Spinal cord (tissue), 10 donors: ENCODE results near the gene ZFYVE28. TPM values are rescaled to one million over a fixed set of nuclear protein-coding genes. Genes with fewer than 3 reads are reported as not detected.
"Not testable (repeated sequence)": the region's sequence is repeated elsewhere in the genome, so short reads cannot be mapped to it uniquely, and the experiment has no call there.

ENCODE experiments used
- DNase-seq, 6 donors: peaks; one replicate each; pipeline versions ENCODE4 v3.0.0 to v3.0.0-alpha.2; 2013 to 2015; ENCODE audit warnings: low spot score in 6 of 6, low read depth in 4 of 6
- H3K27ac ChIP-seq: one replicate; pipeline ENCODE4 v1.5.1; 2013; ENCODE audit warnings: low read depth, low read length, control low read depth
- H3K27me3 ChIP-seq: one replicate; pipeline ENCODE4 v1.6.1; 2013; ENCODE audit warnings: low read length; ENCODE audit not compliant: control insufficient read depth, insufficient read depth
- H3K36me3 ChIP-seq: one replicate; pipeline ENCODE4 v1.6.1; 2013; ENCODE audit warnings: low read length; ENCODE audit not compliant: control insufficient read depth, insufficient read depth
- H3K4me1 ChIP-seq: one replicate; pipeline ENCODE4 v1.6.1; 2013; ENCODE audit warnings: low read length; ENCODE audit not compliant: control insufficient read depth, insufficient read depth
- H3K4me3 ChIP-seq: one replicate; pipeline ENCODE4 v1.5.1; 2013; ENCODE audit warnings: low read depth, low read length, control low read depth
- H3K9me3 ChIP-seq: one replicate; pipeline ENCODE4 v1.6.1; 2013; ENCODE audit warnings: low read length; ENCODE audit not compliant: control insufficient read depth, insufficient read depth
- WGBS: methylation state at CpG from one replicate; pipeline ENCODE4 v1.1.5; 2013; ENCODE audit warnings: missing lambda C conversion rate; ENCODE audit not compliant: insufficient coverage; 5-methylcytosine and 5-hydroxymethylcytosine counted together
- polyA plus RNA-seq, 2 donors: library from polyadenylated mRNA; unstranded; fragments of 120-200 nt; gene quantifications; one replicate each; pipeline ENCODE4 v1.2.1, GENCODE V29; 2013; ENCODE audit not compliant: insufficient read length in 2 of 2
- small RNA-seq: library from RNA; depleted of rRNA; stranded (forward); fragments of <200 nt; gene quantifications from one replicate; pipeline ENCODE3, GENCODE V24; 2014; ENCODE audit warnings: low replicate concordance
- total RNA-seq, 2 donors: library from RNA; depleted of rRNA in 1 of 2; stranded (reverse); fragments of 120-200 nt in 1 of 2; fragments of >200 nt in 1 of 2; gene quantifications; one replicate each; pipeline versions ENCODE4 v1.2.3 to v1.2.4, GENCODE V29; 2013 to 2014
- donor health status: healthy.

The ZFYVE28 gene
- total and polyA plus RNA-seq, 4 donors, result 7.9 to 13.9 (median 9.8) TPM

DNA sequence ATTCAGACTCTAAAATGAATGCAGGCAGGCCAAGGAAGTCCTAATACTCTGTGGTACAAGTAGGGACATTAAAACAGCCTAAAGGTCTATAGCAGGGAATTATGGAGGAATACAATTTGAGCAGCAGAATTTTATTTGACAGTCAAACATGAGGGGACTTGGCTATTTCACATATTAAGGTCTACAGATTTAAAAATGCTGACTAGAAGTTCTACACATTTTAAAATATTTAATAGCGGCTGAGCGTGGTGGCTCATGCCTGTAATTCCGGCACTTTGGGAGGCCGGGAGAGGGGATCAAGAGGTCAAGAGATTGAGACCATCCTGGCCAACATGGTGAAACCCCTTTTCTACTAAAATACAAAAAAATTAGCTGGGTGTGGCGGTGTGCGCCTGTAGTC lies 187.4 kb downstream of the ZFYVE28 start:
- WGBS, result no CpG with 5 or more reads among the region's 6 CpGs
- DNase-seq, result no peak
- H3K9me3 ChIP-seq, result no peaks in the 10 kb centered on the region
- H3K4me3 ChIP-seq, result no peak overlapping the region
- H3K27ac ChIP-seq, result no peak overlapping the region
- no peaks in the 10 kb centered on the region for H3K4me1 ChIP-seq
- no peaks in the 10 kb centered on the region for H3K27me3 ChIP-seq
- peaks cover 10% of the 10 kb centered on the region for H3K36me3 ChIP-seq

DNA sequence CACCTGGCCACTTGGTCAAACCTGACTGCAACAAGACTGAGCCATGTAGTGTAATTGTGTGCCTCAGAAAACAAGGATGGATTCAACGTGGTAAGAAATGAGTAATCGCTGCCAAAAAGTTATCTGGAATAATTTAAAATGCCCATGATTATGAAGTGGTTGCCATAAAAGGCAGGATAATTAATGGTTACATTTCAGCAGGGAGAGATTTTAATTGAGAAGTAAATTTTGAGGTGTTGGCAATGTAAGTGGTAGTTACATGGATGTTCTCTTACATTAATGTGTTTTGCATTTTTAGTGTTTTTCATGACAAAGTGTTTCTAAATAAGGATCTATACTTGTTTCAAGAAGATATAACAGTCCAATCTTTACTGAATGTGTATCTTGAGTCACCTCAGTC lies 192.2 kb downstream of the ZFYVE28 start:
- WGBS, result 94% methylated on average over 2 of the region's 2 CpGs
- no peaks in the 10 kb centered on the region for H3K9me3 ChIP-seq

DNA sequence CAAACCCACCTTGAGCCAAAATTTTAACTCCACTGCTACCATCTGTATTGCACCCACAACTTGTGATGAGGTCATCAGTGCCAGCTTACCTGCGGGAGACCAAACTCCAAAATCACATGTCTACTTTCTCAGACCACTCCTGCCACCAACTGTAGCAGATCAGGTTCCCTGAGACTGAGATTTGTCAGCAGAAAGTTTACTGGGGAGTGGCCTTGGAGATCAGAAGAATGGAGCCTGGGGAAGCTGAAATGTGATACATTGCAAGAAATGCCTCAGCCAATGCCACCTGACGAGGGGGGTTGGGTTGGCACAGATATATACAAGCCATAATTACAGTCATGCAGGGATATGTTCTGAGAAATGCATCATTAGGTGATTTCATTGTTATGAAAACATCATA lies 195.6 kb downstream of the ZFYVE28 start:
- Histone ChIP-seq H3K4me1 (no peaks in the 10 kb centered on the region), H3K27ac (no peak overlapping the region), H3K9me3 (no peaks in the 10 kb centered on the region), H3K4me3 (no peak overlapping the region), H3K27me3 (no peaks in the 10 kb centered on the region), H3K36me3 (peaks cover 3% of the 10 kb centered on the region)
- no CpG with 5 or more reads among the region's 2 CpGs for WGBS
- DNase-seq, result no peak

More for the DNA sequence above, 192.2 kb downstream of the ZFYVE28 start:
- Histone ChIP-seq H3K4me3 (no peak overlapping the region), H3K27ac (no peak overlapping the region), H3K27me3 (no peaks in the 10 kb centered on the region), H3K36me3 (peaks cover 8% of the 10 kb centered on the region), H3K4me1 (no peaks in the 10 kb centered on the region)
- no peak for DNase-seq

DNA sequence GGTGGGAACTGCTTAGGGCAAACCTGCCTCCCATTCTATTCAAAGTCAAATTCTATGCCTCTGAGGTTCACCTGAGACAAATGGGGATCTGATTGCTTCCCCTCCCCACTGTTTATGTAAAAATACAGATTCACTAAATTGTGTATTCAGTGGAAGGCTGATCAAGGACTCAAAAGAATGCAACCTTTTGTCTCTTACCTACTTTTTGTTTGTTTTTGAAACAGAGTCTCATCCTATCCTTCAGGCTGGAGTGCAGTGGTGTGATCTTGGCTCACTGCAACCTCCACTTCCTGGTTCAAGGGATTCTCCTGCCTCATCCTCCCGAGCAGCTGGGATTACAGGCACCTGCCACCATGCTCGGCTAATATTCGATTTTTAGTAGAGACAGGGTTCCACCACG lies 197.1 kb downstream of the ZFYVE28 start:
- not testable (repeated sequence) for H3K9me3 ChIP-seq, H3K4me1 ChIP-seq, H3K27me3 ChIP-seq, H3K36me3 ChIP-seq, DNase-seq, H3K4me3 ChIP-seq, H3K27ac ChIP-seq
- WGBS, result 47% methylated on average over 4 of the region's 4 CpGs

DNA sequence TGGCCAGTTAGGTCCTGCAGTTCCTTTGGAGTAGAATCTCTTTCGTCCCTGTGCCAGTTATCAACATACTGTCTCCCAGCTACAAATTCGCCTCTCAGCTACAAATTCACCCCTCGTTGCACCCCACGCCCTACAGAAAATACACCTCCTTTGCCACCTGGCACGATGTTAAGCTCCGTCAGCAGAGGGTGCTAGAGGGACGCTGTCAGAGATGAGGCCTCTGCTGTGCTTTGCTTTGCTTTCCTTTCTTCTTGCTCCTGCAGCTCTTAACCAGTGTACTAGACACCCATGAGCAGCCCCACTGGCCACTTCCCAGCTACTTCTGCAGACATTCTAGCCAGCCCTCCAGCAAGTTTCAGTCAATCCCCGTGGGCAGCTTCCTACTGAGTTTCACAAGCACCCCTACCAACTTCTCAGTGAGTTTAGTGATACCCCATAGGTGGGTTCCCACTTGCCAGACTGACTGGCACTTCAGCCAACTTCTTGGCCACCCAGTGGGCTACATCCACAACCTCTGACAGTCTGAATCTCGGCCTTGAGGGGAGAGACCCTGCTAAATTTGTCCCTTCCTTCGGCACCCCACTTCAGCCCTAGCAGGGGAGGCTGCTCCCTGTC lies 198.3 kb downstream of the ZFYVE28 start:
- no peak overlapping the region for H3K27ac ChIP-seq
- no peak overlapping the region for H3K4me3 ChIP-seq
- H3K4me1 ChIP-seq, result no peaks in the 10 kb centered on the region
- H3K36me3 ChIP-seq, result peaks cover 3% of the 10 kb centered on the region
- H3K27me3 ChIP-seq, result no peaks in the 10 kb centered on the region
- no peaks in the 10 kb centered on the region for H3K9me3 ChIP-seq
- DNase-seq, result peak in 4 of 6 donors; percentile 43 to 86 (median 64)
- 12% methylated on average over 10 of the region's 10 CpGs for WGBS

Small RNA genes lying within 50 kb of the gene (small RNA-seq; reads per million reads assigned to genes)
- not detected for gene COX6B1P5

Other genes with a start within 250 kb of the ZFYVE28 start
- gene HAUS3, start 176.5 kb downstream of the ZFYVE28 start, total RNA-seq, result 10 to 100 TPM; 13.2 to 22.6 TPM
- gene HAUS3, start 176.5 kb downstream of the ZFYVE28 start, polyA plus RNA-seq, result 10 to 100 TPM; 16.8 to 17.0 TPM
- gene POLN, start 176.5 kb downstream of the ZFYVE28 start, total RNA-seq, result 1 to 10 TPM; 4.6 to 8.9 TPM
- gene POLN, start 176.5 kb downstream of the ZFYVE28 start, polyA plus RNA-seq, result 1 to 10 TPM; 4.8 to 8.9 TPM
- 10 to 100 TPM; 22.4 to 56.7 TPM for gene MXD4, start 156.5 kb downstream of the ZFYVE28 start, total RNA-seq
- 100 to 1,000 TPM in 1 of 2 donors, 10 to 100 TPM in 1; 92.6 to 101 TPM for gene MXD4, start 156.5 kb downstream of the ZFYVE28 start, polyA plus RNA-seq
- 1 to 10 TPM in 1 of 2 donors, under 1 TPM in 1; 0.20 to 6.4 TPM for gene CFAP99, start 310 bp upstream of the ZFYVE28 start, total RNA-seq
- 1 to 10 TPM; 5.9 TPM for gene CFAP99, start 310 bp upstream of the ZFYVE28 start, polyA plus RNA-seq
- gene RNF4, start 50.5 kb upstream of the ZFYVE28 start, total RNA-seq, result 10 to 100 TPM; 41.0 to 46.5 TPM
- gene RNF4, start 50.5 kb upstream of the ZFYVE28 start, polyA plus RNA-seq, result 10 to 100 TPM; 61.1 to 67.0 TPM
- 10 to 100 TPM; 16.2 to 23.3 TPM for gene FAM193A, start 118.0 kb upstream of the ZFYVE28 start, total RNA-seq
- gene FAM193A, start 118.0 kb upstream of the ZFYVE28 start, polyA plus RNA-seq, result 10 to 100 TPM; 34.5 to 35.1 TPM